Fibroblast of skin of abdomen (primary cell): ENCODE data around the gene VOPP1.
A peak's percentile ranks its signal among the peaks of the same experiment; 100 is the strongest.

ENCODE experiments used
- DNase-seq: peaks from one replicate; pipeline ENCODE4 v3.0.0-alpha.2; 2013

The VOPP1 gene

GRCh38 chr7:55576753-55577152 is 4.5 kb upstream of the VOPP1 start:
- no peak for DNase-seq

GRCh38 chr7:55575733-55576132 is 3.4 kb upstream of the VOPP1 start:
- no peak for DNase-seq

- no peak for DNase-seq
These were observed 2.8 kb upstream of the VOPP1 start for GRCh38 chr7:55575098-55575497.

GRCh38 chr7:55574051-55574717 is 1.9 kb upstream of the VOPP1 start:
- no peak for DNase-seq

GRCh38 chr7:55573234-55573900 is 1.1 kb upstream of the VOPP1 start:
- DNase-seq = peak; percentile 48

- peak; percentile 53 for DNase-seq
These were observed 558 bp downstream of the VOPP1 start for GRCh38 chr7:55571511-55572377.

- peak; percentile 90 for DNase-seq
These were observed 1.4 kb downstream of the VOPP1 start for GRCh38 chr7:55570939-55571338.

- DNase-seq = peak; percentile 61
These were observed 2.0 kb downstream of the VOPP1 start for GRCh38 chr7:55570218-55570873.

- DNase-seq = no peak
These were observed 2.5 kb downstream of the VOPP1 start for GRCh38 chr7:55569797-55570196.

- no peak for DNase-seq
These were observed 3.0 kb downstream of the VOPP1 start for GRCh38 chr7:55569269-55569663.

GRCh38 chr7:55568613-55569268 is 3.6 kb downstream of the VOPP1 start:
- no peak for DNase-seq

- no peak for DNase-seq
These were observed 4.7 kb downstream of the VOPP1 start for GRCh38 chr7:55567571-55567970.

GRCh38 chr7:55565681-55566080 is 6.6 kb downstream of the VOPP1 start:
- DNase-seq = no peak

GRCh38 chr7:55563596-55564325 is 8.5 kb downstream of the VOPP1 start:
- DNase-seq = no peak

- no peak for DNase-seq
These were observed 10.6 kb downstream of the VOPP1 start for GRCh38 chr7:55561690-55562089.

- DNase-seq = no peak
These were observed 13.1 kb downstream of the VOPP1 start for GRCh38 chr7:55558962-55559920.

- no peak for DNase-seq
These were observed 14.6 kb downstream of the VOPP1 start for GRCh38 chr7:55557666-55558188.

- no peak for DNase-seq
These were observed 15.8 kb downstream of the VOPP1 start for GRCh38 chr7:55556492-55556891.

GRCh38 chr7:55556031-55556430 is 16.3 kb downstream of the VOPP1 start:
- no peak for DNase-seq

GRCh38 chr7:55555160-55555559 is 17.1 kb downstream of the VOPP1 start:
- DNase-seq = no peak
